GM12891 (cell line): Measurements from ENCODE around the gene C2CD3.

ENCODE experiments used
- PAX5 ChIP-seq: IDR thresholded peaks from 2 replicates; pipeline ENCODE4 v1.6.1; 2011; ENCODE audit warnings: low read length, moderate library complexity, mild to moderate bottlenecking; ENCODE audit not compliant: insufficient read depth, severe bottlenecking
- POLR2A ChIP-seq: IDR thresholded peaks from 2 replicates; pipeline ENCODE4 v1.6.1; 2011; ENCODE audit warnings: low read depth, low read length, control low read depth
- POLR2AphosphoS5 ChIP-seq: IDR thresholded peaks from 2 replicates; pipeline ENCODE4 v1.6.1; 2011; ENCODE audit warnings: low read depth, low read length, control low read depth
- POU2F2 ChIP-seq: IDR thresholded peaks from 2 replicates; pipeline ENCODE4 v1.6.1; 2011; ENCODE audit warnings: low read depth, mild to moderate bottlenecking, control low read depth, low read length, moderate library complexity
- TAF1 ChIP-seq: IDR thresholded peaks from 2 replicates; pipeline ENCODE4 v1.6.1; 2011; ENCODE audit warnings: low read depth, low read length, control low read depth

DNA sequence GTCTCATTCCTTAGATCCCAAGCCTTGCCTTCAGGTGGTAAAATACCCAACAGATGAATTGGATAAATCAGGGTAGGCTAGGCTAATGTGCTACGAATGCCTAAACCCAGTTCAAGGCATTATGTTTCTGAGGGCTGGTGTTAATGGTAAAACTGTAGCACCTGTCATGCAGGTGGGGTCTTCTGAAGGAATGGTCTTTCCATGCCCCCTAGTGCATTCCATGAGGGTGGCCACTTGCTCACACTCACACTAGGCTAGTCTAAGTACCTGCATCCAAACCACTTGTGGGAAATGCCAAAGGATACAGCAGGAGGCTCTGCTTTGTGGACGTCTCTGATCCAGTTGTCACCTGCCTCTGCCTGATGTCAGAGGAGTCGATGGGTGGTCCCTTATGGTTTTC lies 137.8 kb downstream of the C2CD3 start:
- no peak for TF ChIP-seq POLR2AphosphoS5
- TF ChIP-seq TAF1 = no peak
- TF ChIP-seq POLR2A = no peak
- no peak for TF ChIP-seq PAX5
- no peak for TF ChIP-seq POU2F2
